IMR-90 (cell line): ENCODE measurements around the gene DCLRE1B. TPM values are rescaled to one million over a fixed set of nuclear protein-coding genes. Genes with fewer than 3 reads are reported as not detected.

Experiments
- ATAC-seq: fragments of 200-7000 bp; cut with Tn5 transposase; 2 replicates; pipeline ENCODE4 v1.9.1; 2020; ENCODE audit warnings: low read depth, mild to moderate bottlenecking, moderate library complexity
- BruUV-seq: library from RNA; stranded (reverse); fragments of 400-500 nt; replicated peaks from 2 replicates; lab custom pipeline; 2021; lab: Mats Ljungman, UMichigan
- CTCF ChIA-PET: fragments of 300-600 bp; formaldehyde crosslinking; extraction: SDS; loops from one replicate; lab custom pipeline; 2021; ENCODE audit warnings: antibody characterized with exemption; lab: Yijun Ruan, JAX
- POLR2A ChIA-PET: fragments of 300-600 bp; sonication (Branson Sonifier 250); formaldehyde crosslinking; loops from one replicate; lab custom pipeline; 2022; ENCODE audit warnings: antibody characterized with exemption; ENCODE audit not compliant: unreplicated experiment; lab: Charles Lee
- DNase-seq: peaks from one replicate; pipeline ENCODE4 v3.0.0; 2013
- H2AFZ ChIP-seq: replicated peaks from 2 replicates; pipeline ENCODE3; 2013; ENCODE audit warnings: low read length, mild to moderate bottlenecking; ENCODE audit not compliant: poor library complexity
- H2AK5ac ChIP-seq: 2 replicates; pipeline ENCODE4 v1.6.1; 2013; ENCODE audit warnings: low read depth, low read length, inconsistent platforms
- H2AK9ac ChIP-seq: replicated peaks from 2 replicates; pipeline ENCODE3; 2013; ENCODE audit warnings: mild to moderate bottlenecking, low read depth, low read length, moderate library complexity; ENCODE audit not compliant: poor library complexity
- H2BK120ac ChIP-seq: 2 replicates; pipeline ENCODE4 v1.6.1; 2013; ENCODE audit warnings: low read depth, low read length, inconsistent platforms
- H2BK15ac ChIP-seq: 3 replicates; pipeline ENCODE4 v1.6.1; 2013; ENCODE audit warnings: low read depth, low read length, inconsistent platforms
- H2BK20ac ChIP-seq: 2 replicates; pipeline ENCODE4 v1.6.1; 2013; ENCODE audit warnings: low read depth, mild to moderate bottlenecking, inconsistent platforms, low read length, moderate library complexity
- H2BK5ac ChIP-seq: 2 replicates; pipeline ENCODE4 v1.6.1; 2013; ENCODE audit warnings: mild to moderate bottlenecking, low read depth, low read length, inconsistent platforms; ENCODE audit not compliant: poor library complexity, severe bottlenecking
- H3K14ac ChIP-seq: replicated peaks from 2 replicates; pipeline ENCODE4 v1.6.1; 2013; ENCODE audit warnings: low read depth, low read length, inconsistent platforms
- H3K18ac ChIP-seq: 2 replicates; pipeline ENCODE4 v1.6.1; 2013; ENCODE audit warnings: low read depth, low read length, control low read depth
- H3K23ac ChIP-seq: 2 replicates; pipeline ENCODE4 v1.6.1; 2013; ENCODE audit warnings: low read depth, low read length, inconsistent platforms
- H3K27ac ChIP-seq: 2 replicates; pipeline ENCODE4 v1.5.1; 2013; ENCODE audit warnings: mild to moderate bottlenecking, control low read depth, low read length; ENCODE audit not compliant: insufficient read depth
- H3K27me3 ChIP-seq: 2 replicates; pipeline ENCODE4 v1.6.1; 2013; ENCODE audit warnings: low read length; ENCODE audit not compliant: control insufficient read depth, insufficient read depth
- H3K36me3 ChIP-seq: 2 replicates; pipeline ENCODE4 v1.6.1; 2013; ENCODE audit warnings: low read length, mixed read lengths; ENCODE audit not compliant: control insufficient read depth, insufficient read depth
- H3K4ac ChIP-seq: 2 replicates; pipeline ENCODE4 v1.6.1; 2013; ENCODE audit warnings: low read depth, low read length, inconsistent platforms
- H3K4me1 ChIP-seq: 2 replicates; pipeline ENCODE4 v1.6.1; 2013; ENCODE audit warnings: low read length, mixed read lengths; ENCODE audit not compliant: control insufficient read depth, insufficient read depth
- H3K4me2 ChIP-seq: 2 replicates; pipeline ENCODE4 v1.6.1; 2013; ENCODE audit warnings: low read depth, mild to moderate bottlenecking, control low read depth, low read length, moderate library complexity
- H3K4me3 ChIP-seq: 2 replicates; pipeline ENCODE4 v1.5.1; 2013; ENCODE audit warnings: low read depth, mild to moderate bottlenecking, control low read depth, low read length, moderate library complexity; ENCODE audit not compliant: insufficient read depth
- H3K56ac ChIP-seq: 2 replicates; pipeline ENCODE4 v1.6.1; 2013; ENCODE audit warnings: low read length, inconsistent platforms; ENCODE audit not compliant: insufficient read depth; ENCODE audit errors: extremely low read depth
- H3K79me1 ChIP-seq, 2 experiments: 2 replicates each; pipeline ENCODE4 v1.6.1; 2013; ENCODE audit warnings: low read length in 2 of 2, inconsistent platforms in 1 of 2, low read depth in 1 of 2
- H3K9ac ChIP-seq: 2 replicates; pipeline ENCODE4 v1.6.1; 2013; ENCODE audit warnings: low read depth, low read length, control low read depth
- H3K9me1 ChIP-seq: 2 replicates; pipeline ENCODE4 v1.6.1; 2013; ENCODE audit warnings: low read length, inconsistent platforms; ENCODE audit not compliant: insufficient read depth
- H3K9me3 ChIP-seq: 2 replicates; pipeline ENCODE4 v1.6.1; 2013; ENCODE audit warnings: low read length; ENCODE audit not compliant: control insufficient read depth, insufficient read depth
- H4K20me1 ChIP-seq: 2 replicates; pipeline ENCODE4 v1.6.1; 2013; ENCODE audit warnings: low read length, inconsistent platforms; ENCODE audit not compliant: insufficient read depth
- H4K5ac ChIP-seq: 2 replicates; pipeline ENCODE4 v1.6.1; 2013; ENCODE audit warnings: mild to moderate bottlenecking, low read depth, low read length, control low read depth
- H4K8ac ChIP-seq, 2 experiments: 2 replicates each; pipeline ENCODE4 v1.6.1; 2013; ENCODE audit warnings: low read depth in 2 of 2, low read length in 2 of 2, control low read depth in 1 of 2, inconsistent platforms in 1 of 2
- H4K91ac ChIP-seq: 2 replicates; pipeline ENCODE4 v1.6.1; 2013; ENCODE audit warnings: low read depth, low read length, inconsistent platforms; ENCODE audit not compliant: insufficient read depth
- CHD1 ChIP-seq: IDR thresholded peaks from 2 replicates; pipeline ENCODE4 v1.6.1; 2012; ENCODE audit warnings: low read depth, low read length, improper control_type of control experiment
- CTCF ChIP-seq: conservative IDR thresholded peaks from 2 replicates; pipeline ENCODE4 v1.5.1; 2012; ENCODE audit warnings: mild to moderate bottlenecking, low read depth, low read length, improper control_type of control experiment
- MAZ ChIP-seq: IDR thresholded peaks from 2 replicates; pipeline ENCODE4 v1.6.1; 2012; ENCODE audit warnings: low read depth, mild to moderate bottlenecking, low read length, improper control_type of control experiment, moderate library complexity, borderline replicate concordance
- MXI1 ChIP-seq: IDR thresholded peaks from 2 replicates; pipeline ENCODE4 v1.6.1; 2012; ENCODE audit warnings: low read depth, mild to moderate bottlenecking, low read length, moderate library complexity, borderline replicate concordance
- RAD21 ChIP-seq: IDR thresholded peaks from 2 replicates; pipeline ENCODE4 v1.6.1; 2012; ENCODE audit warnings: low read length, improper control_type of control experiment
- SMC3 ChIP-seq: fragments of 150-350 bp; IDR thresholded peaks from 2 replicates; pipeline ENCODE4 v1.6.1; 2016; ENCODE audit warnings: low read depth, mild to moderate bottlenecking, antibody characterized with exemption, low read length, moderate library complexity
- USF2 ChIP-seq: fragments of 150-350 bp; IDR thresholded peaks from 2 replicates; pipeline ENCODE4 v1.6.1; 2017; ENCODE audit warnings: mild to moderate bottlenecking, antibody characterized with exemption, low read length, low read depth
- dilution Hi-C: fragments of 300-500 bp; cut with HindIII; formaldehyde crosslinking; loops from one replicate; pipeline ENCODE4 v1.14.3; 2018; ENCODE audit warnings: low sequenced_read_pairs; ENCODE audit not compliant: unreplicated experiment
- in situ Hi-C: fragments of 300-500 bp; cut with MboI; formaldehyde crosslinking; loops from 3 replicates; pipeline ENCODE4 v1.14.3; 2019; ENCODE audit warnings: low sequenced_read_pairs, inconsistent platforms, mixed read lengths
- intact Hi-C: fragments of 100-400 bp; cut with micrococcal nuclease; formaldehyde crosslinking; loops from 2 replicates; pipeline ENCODE4 v1.10.0; 2022
- polyA plus RNA-seq, 3 experiments: library from polyadenylated mRNA; depleted of rRNA; stranded (reverse); fragments of >200 nt; gene quantifications; 2 replicates each; pipeline ENCODE4 v1.2.3, GENCODE V29; 2012; ENCODE audit warnings: low replicate concordance in 1 of 3
- total RNA-seq: library from RNA; depleted of rRNA; stranded (reverse); fragments of >200 nt; gene quantifications from 2 replicates; pipeline ENCODE4 v1.2.3, GENCODE V29; 2012

Gene DCLRE1B
- total and polyA plus RNA-seq, 2 of the 4 experiments (the other 2 are of a cell fraction): 4.9 to 6.1 TPM

- H3K14ac ChIP-seq: 0 out of 2 replicates have a peak overlapping the region, but pooled peaks have one; percentile 5
- no peak overlapping the region for H3K4ac ChIP-seq
- H3K56ac ChIP-seq: no peak overlapping the region
- H4K91ac ChIP-seq: no peak overlapping the region
- H3K27me3 ChIP-seq: no peaks in the 10 kb centered on the region
- H3K9me1 ChIP-seq: peaks cover 3% of the 10 kb centered on the region; the same call in 1 of the 2 replicates
- no peak overlapping the region for H2BK120ac ChIP-seq
- H3K9ac ChIP-seq: no peak overlapping the region
- ChIA-PET POLR2A (no interaction called here), CTCF (no interaction called here)
- peaks cover 6% of the 10 kb centered on the region; the same call in 1 of the 2 replicates for H3K4me1 ChIP-seq
- H3K27ac ChIP-seq: no peak overlapping the region
- no peaks in the 10 kb centered on the region for H3K36me3 ChIP-seq
- no peaks in the 10 kb centered on the region for H3K79me1 ChIP-seq
- no peak overlapping the region for H3K23ac ChIP-seq
- H4K20me1 ChIP-seq: no peaks in the 10 kb centered on the region
- ATAC-seq (no peak), DNase-seq (no peak)
- dilution Hi-C loops: no loop called here
- no peak overlapping the region for H2AFZ ChIP-seq
- H3K18ac ChIP-seq: no peak overlapping the region; the same call in 1 of the 2 replicates
- BruUV-seq: no TSS peak
- H4K8ac ChIP-seq: peak overlapping the region in 1 of 2 experiments; percentile 29; a peak in 1 of 4 replicates
- no peak overlapping the region for H2AK9ac ChIP-seq
- in situ Hi-C loops: loop anchor here (25.0 kb wide), 1 partner anchor 415 kb away; no protein-coding TSS in a partner anchor
- no peak overlapping the region; the same call in 1 of the 2 replicates for H3K4me2 ChIP-seq
- no peak overlapping the region for H2BK20ac ChIP-seq
- H4K5ac ChIP-seq: no peak overlapping the region
- H2AK5ac ChIP-seq: no peak overlapping the region
- no peak overlapping the region for H2BK5ac ChIP-seq
- H3K4me3 ChIP-seq: no peak overlapping the region
- TF ChIP-seq MAZ (no peak), RAD21 (no peak), CHD1 (no peak), MXI1 (no peak), SMC3 (no peak), CTCF (no peak), USF2 (no peak)
- intact Hi-C loops: no loop called here
- no peak overlapping the region for H2BK15ac ChIP-seq
- no peaks in the 10 kb centered on the region for H3K9me3 ChIP-seq
Observed at GRCh38 chr1:113872219-113872935, 32.7 kb upstream of the DCLRE1B start.
